HG02885 (cell line): ENCODE measurements around the gene PLCB1.
"Not testable (repeated sequence)": the region's sequence is repeated elsewhere in the genome, so short reads cannot be mapped to it uniquely, and the experiment has no call there.

ENCODE experiments used
- ATAC-seq: cut with Tn5 transposase; IDR thresholded peaks from one replicate; pipeline ENCODE4 v1.9.1; 2021; ENCODE audit warnings: mild to moderate bottlenecking; ENCODE audit not compliant: unreplicated experiment, poor library complexity

The PLCB1 gene

GRCh38 chr20:8357703-8358102, 225.6 kb downstream of the PLCB1 start:
- no peak for ATAC-seq

- ATAC-seq: no peak
These were observed 228.0 kb downstream of the PLCB1 start for GRCh38 chr20:8360035-8360434.

- ATAC-seq: peak; percentile 72
These were observed 229.1 kb downstream of the PLCB1 start for GRCh38 chr20:8361006-8361652.

GRCh38 chr20:8361779-8362178, 229.7 kb downstream of the PLCB1 start:
- ATAC-seq: no peak

GRCh38 chr20:8362457-8362856, 230.4 kb downstream of the PLCB1 start:
- no peak for ATAC-seq

GRCh38 chr20:8363970-8364733, 232.1 kb downstream of the PLCB1 start:
- no peak for ATAC-seq

GRCh38 chr20:8364734-8365078, 232.6 kb downstream of the PLCB1 start:
- no peak for ATAC-seq

GRCh38 chr20:8365634-8366033, 233.6 kb downstream of the PLCB1 start:
- ATAC-seq: no peak

GRCh38 chr20:8366303-8366923, 234.3 kb downstream of the PLCB1 start:
- no peak for ATAC-seq

GRCh38 chr20:8367689-8368088, 235.6 kb downstream of the PLCB1 start:
- ATAC-seq: no peak

- no peak for ATAC-seq
These were observed 236.6 kb downstream of the PLCB1 start for GRCh38 chr20:8368670-8369069.

GRCh38 chr20:8369311-8369710, 237.2 kb downstream of the PLCB1 start:
- no peak for ATAC-seq

- no peak for ATAC-seq
These were observed 238.7 kb downstream of the PLCB1 start for GRCh38 chr20:8370774-8371173.

GRCh38 chr20:8372824-8373380, 240.8 kb downstream of the PLCB1 start:
- ATAC-seq: no peak

- ATAC-seq: no peak
These were observed 241.5 kb downstream of the PLCB1 start for GRCh38 chr20:8373579-8373978.

GRCh38 chr20:8375898-8376297, 243.8 kb downstream of the PLCB1 start:
- ATAC-seq: no peak

GRCh38 chr20:8376940-8377339, 244.9 kb downstream of the PLCB1 start:
- no peak for ATAC-seq

- ATAC-seq: not testable (repeated sequence)
These were observed 247.1 kb downstream of the PLCB1 start for GRCh38 chr20:8379125-8379524.

- ATAC-seq: no peak
These were observed 253.2 kb downstream of the PLCB1 start for GRCh38 chr20:8385247-8385646.

- no peak for ATAC-seq
These were observed 254.9 kb downstream of the PLCB1 start for GRCh38 chr20:8386991-8387390.

GRCh38 chr20:8388141-8388540, 256.1 kb downstream of the PLCB1 start:
- ATAC-seq: no peak
